Brain pericyte (primary cell): ENCODE results near the gene TMEM135.

ENCODE experiments used
- DNase-seq: peaks from one replicate; pipeline ENCODE4 v3.0.0-alpha.2; 2012; ENCODE audit warnings: low read depth, low spot score

The TMEM135 gene

DNA sequence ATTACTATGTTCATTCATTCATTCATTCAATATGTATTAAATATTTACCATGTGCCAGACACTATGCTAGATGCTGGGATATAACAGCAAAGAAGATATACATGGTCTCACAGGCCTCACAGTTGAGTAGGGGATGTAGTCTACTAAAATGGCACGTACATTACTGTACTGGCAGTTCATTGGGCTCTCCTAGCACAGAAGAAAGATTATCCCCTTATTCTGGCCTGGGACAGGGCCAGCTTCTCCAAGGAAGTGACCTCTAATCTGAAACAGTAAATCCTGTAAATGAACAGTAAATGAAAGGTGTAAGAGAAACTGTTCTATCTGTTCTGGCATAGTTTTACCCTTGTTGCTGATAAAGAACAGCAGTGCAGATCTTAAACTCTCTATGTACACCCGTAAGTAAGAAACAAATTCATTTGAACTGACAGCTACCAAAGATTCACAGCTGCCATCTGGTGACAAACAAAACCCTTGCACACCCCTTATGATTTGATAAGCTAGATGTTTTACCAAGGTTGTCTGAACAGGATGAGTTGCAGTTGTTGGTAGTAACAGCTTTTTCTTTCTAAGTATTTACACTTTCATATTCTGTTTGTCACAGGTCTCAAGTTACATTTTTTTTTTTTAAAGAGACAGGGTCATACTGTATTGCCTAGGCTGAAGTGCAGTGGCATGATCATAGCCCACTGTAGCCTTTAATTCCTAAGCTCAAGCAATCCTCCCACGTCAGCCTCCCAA is 263.1 kb downstream of the TMEM135 start:
- no peak for DNase-seq

DNA sequence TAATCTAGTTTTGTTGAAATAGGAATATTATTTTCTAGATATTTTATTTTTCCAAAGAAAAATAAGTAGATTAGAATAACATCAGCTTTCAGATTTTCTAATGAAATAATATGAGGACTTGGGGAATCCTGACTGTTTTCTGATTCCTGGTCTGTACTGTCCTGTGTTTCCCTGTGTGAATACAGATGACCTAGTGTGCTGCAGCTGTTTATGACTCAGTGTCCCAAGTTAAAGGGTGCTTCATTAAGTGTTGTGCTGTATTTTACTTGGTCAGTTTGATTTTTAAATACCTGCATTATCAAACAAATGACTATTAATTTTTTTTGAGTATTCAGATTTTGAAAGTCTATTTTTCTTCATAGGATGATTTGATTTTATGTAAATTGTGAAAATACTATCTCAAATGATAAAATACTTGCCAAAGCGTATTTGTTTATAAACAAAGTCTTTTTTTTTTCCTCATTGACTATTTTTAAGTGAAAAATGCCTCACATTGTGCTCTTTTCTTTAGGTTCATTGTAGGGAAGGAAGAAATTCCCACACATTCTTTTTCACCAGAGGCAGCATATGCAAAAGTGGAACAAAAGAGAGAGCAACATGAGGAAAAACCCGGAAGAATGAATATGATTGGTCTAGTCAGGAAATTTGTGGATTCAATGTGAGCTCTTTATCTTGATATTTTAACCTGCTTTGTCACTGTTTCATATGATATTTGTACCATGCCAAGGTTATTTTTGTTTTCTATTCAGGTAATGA is 264.2 kb downstream of the TMEM135 start:
- DNase-seq, result no peak

DNA sequence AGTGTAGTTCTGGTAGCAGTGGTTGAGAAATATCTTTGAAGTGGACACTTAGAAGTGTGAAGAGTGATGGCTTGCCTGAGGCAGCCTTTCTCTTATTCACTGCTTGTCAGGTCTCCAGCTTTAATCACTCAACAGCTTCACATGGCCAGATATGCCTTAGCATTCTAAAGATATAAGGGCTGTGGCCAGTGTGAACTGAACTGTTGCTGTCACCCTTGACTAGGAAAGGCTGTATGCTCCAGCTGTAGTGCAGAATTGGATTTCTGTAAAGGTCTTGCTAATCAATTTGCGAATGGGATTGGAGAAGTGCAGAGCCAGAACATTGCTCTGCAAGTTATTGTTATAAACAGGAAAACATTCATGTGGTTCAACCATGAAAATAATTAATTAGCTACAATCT is 266.7 kb downstream of the TMEM135 start:
- DNase-seq, result no peak

DNA sequence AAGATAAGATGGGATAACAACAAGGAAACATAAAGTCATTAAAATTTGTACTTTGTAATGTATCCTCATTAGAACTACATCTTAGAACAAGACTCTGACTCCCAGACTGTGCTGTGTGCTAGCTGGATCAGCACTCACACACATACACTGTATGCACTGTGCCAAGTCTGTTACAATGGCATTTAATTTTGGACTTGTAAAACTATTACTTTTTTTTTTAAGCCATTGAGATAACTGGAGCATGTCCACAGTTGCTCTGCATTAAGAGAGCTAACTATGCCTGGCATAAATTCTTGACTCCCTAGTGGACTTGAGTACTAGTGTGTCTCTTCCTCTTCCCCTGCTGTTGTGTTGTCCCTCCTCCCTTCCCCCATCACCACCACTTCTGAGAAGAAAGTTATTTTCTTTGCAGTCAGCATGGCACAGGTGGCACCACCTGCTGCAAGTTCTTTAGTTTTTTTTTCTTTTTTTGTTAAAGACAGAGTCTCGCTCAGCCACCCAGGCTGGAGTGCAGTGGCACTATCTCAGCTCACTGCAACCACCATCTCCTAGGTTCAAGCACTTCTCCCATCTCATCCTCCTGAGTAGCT is 268.6 kb downstream of the TMEM135 start:
- no peak for DNase-seq

DNA sequence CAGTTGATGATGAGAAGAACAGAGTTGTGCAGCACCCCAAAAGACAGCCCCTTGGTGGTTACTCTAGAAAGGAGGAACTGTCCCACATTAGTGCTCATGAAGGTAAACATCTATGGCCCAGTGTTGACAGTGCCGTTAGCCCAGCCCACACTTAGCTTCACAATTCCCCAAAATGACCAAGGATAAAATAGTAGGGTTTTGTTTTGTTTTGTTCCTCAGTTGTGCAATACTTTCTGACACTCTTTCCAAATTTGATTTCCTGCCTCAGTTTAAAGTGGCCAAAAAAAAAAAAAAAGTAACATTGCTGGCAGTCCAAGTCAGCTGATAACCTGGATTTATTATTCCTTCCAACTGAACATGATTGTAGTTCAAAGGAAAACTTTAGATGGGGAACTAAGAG is 269.4 kb downstream of the TMEM135 start:
- no peak for DNase-seq

DNA sequence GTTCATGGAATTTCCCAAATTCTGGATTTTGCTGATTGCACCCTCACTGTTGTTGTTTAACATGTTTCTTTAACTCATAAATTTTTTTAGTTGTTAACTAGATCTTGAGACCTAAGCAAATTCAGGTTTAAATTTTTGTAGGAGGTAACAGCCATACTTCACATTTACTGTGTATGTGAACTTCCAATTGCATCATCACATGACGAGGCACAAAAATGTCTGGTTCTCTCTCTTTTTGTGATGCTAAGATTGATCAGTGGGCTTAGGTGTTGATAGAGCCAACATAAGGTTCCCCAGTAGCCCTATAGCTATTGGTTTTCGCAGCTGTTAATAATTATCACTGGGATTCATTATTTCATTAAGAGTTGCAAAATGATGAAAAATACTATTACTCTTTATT is 277.5 kb downstream of the TMEM135 start:
- no peak for DNase-seq

DNA sequence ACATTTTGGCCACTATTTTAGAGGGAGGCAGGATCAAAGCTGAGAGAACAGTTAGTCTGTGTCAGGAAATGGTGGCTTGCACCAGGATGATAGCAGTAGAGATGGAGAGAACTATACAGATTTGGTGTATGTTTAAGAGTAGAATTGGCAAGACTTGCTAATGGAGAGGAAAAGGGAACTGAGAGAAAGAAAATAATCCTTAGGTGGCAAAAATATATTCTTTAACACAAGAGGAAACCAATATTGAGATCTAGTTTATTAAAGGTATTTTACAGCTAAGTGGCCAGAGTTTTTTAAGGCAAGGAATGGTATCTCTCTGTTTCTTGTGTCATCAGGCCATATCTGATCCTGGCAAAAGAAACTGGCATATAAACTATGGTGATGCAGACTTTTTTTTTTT is 278.8 kb downstream of the TMEM135 start:
- no peak for DNase-seq

DNA sequence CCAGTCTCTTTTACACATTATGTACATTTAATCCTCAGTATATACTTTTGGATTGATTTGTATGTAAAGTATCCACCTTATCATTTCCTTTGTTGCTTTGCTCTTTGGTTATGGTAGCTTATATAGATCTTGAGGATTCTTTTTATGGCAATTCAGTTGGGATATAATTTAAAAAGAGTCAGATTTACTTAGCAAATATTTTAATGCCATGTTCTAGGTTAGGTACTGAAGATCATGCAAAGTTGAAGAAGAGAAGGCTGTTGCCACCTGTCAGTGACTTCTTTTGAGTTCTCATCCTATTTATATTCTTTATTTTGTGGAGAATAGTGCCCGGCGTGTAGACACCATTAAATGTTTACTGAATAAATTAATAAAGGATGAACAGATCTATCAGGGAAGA is 279.7 kb downstream of the TMEM135 start:
- no peak for DNase-seq

DNA sequence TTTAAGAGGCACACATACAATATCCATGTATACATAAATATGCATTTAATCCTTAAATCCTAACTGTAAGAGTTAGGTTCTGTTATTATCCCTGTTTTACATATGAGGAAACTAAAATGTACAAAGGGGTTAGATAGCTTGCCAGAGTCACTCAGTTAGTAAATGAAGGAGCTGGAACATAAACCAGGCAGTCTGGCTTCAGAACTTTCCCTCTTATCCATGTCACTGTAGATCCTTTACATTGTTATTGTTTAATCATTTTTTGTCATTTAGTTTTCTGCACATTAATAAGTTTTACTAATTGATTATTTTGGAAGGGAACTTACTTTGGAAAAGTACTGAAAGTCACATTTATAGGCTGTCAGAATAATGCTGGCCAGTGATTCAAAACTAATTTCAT is 282.4 kb downstream of the TMEM135 start:
- DNase-seq, result no peak

DNA sequence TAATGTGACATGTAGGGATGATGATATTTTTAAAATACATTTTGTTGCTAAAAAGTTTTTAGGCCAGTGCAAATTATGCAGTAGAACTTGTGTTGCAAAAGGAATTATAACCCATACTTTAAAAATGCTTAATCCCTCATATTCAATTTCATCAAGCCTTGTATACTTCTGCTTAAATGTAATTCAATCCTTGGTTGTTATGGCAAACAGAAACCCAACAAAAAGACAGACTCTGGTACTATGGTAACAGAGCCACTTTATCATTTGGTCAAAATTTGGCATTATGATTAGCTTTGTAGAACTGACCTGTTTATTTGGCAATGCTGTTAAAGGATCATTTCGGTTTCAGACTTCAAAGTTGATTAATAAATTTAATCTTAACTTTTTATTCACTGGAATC is 284.8 kb downstream of the TMEM135 start:
- DNase-seq, result no peak

DNA sequence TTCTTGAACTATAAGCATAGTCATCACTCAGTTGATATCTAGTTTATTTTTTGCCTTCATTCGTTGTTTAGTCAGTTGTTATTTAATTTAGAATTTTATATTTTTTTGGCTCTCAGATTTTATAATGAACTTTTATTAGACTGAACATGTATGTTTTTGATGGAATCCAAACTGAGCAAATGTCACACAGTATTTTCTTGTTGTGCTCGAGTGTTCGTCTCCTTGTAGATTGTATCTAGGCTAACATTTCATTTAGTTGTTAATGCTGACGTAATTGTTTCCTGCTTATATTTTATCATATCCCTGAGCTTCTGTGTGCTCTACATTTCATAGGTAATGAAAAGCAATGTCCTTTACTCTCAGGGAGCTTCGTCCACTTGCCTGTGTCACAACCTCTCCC is 286.2 kb downstream of the TMEM135 start:
- DNase-seq, result no peak

DNA sequence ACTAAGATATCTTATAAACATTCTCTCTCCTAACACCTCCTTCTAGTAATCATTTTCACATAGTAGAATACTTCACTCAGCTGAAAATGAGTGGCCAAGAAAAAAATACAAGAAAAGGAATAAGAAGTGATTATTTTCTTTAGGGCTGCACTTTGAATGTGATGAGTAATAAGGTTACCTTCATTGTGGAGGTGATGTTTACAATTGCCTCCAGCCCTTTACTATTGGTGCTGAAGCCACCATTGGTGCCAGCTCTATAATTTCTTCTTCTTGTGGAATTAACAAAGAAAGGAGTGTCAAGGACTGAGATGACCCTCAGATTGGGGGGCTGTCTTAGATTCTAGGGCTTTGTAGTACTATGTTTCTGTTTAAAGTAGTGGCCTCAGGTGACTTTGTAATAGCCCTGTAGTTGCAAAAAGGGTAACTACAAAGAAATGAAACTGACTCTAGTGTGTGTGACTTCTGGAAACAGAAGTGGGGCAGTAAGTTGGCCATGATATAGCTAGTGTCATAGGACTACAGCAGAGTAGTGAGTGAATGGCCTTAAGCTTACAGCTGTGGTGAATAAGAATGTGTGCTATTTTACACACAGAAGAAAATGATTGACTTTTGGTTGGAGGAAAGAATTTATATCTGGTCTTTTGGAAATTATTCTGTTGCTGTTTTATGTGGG is 287.2 kb downstream of the TMEM135 start:
- no peak for DNase-seq

DNA sequence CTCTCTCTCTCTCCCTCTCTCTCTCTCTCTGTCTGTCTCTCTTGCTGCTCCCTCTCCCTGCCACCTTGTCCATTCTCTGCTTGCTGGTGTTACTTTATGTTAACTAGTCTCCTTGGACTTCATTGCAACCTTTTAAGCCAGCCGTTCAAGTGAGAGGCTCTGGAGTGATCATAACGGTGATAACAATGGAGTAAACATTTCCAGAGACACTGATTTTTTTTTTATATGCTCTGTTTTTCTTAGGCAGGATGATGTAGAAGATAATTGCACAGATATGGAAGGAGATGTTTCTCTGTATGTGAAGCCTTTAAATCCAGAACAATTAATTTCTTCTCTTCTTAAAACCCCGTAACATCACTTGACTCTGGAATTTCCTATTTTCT is 287.7 kb downstream of the TMEM135 start:
- no peak for DNase-seq

DNA sequence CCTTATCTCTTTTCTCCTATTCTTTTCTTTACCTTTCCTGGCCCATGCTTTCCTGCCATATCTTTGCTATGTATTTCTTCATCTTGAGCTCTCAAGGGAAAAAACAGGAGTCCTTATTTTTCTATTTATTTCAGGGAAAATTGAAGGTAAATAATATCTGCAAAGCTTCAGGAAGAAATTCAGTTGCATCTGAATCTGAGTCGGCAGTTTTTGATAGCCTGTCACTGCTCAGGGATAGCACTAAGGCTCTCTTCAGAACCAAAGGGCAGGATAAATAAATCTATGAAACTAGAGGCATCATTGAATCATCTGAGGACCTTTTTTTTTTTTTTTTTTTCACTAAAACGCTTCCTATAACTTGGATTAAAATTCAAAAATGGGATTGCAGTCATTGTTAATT is 288.9 kb downstream of the TMEM135 start:
- DNase-seq, result no peak

DNA sequence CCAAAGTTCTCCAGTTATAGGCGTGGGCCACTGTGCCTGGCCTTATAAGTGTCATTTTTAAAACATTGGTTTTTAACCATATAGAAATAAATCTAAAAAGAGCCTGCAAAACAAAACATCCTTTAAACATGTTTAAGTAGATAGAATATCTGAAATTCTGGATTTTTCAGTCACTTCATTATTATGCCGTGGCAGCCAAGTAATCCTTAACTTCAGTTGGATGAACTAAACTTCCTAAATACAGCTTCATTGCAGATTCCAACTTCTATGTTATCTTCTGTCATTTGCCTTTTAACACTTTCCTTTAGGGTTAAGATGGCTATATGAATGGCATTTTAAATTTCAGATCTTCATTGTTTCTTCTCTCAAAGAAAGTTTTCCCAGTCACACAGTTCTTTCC is 291.4 kb downstream of the TMEM135 start:
- no peak for DNase-seq

DNA sequence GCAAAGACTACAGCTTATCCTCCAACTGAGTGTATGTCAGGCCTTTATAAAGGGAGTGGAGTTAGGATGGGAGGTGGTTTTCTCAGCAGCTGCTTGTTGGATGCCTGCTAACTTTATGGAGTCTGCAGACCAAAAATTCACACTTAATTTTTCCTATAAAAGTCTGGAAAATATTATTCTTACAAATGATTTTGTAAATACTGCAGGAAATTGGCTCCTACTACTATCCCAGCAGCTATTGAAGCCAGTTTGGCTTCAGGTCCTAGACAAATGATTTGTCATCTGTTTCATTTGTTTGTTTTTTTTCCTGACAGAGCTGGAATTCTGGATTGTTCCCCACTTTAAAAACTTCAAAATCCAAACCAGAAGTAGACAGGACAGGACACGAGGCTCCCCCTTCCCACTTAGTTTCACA is 292.5 kb downstream of the TMEM135 start:
- DNase-seq, result no peak

DNA sequence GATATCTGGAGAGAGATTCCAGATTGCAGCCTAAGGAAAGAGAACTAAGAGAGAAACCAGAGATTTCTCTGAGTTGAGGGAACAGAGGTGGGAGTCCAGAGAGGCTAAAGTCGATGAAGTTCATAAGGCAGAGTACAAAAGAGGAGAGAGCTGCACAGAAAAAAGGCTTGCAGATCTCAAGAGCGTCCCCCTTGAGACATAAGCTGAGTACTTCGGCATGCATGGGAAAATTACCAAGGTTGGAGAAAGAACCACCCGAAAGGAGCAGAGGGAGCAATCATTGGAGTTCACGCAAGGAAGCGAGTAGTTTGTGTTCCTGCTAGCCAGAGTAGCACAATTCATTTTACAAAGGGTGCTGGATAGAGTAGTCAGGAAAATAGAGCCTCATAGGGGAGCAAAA is 293.5 kb downstream of the TMEM135 start:
- no peak for DNase-seq

DNA sequence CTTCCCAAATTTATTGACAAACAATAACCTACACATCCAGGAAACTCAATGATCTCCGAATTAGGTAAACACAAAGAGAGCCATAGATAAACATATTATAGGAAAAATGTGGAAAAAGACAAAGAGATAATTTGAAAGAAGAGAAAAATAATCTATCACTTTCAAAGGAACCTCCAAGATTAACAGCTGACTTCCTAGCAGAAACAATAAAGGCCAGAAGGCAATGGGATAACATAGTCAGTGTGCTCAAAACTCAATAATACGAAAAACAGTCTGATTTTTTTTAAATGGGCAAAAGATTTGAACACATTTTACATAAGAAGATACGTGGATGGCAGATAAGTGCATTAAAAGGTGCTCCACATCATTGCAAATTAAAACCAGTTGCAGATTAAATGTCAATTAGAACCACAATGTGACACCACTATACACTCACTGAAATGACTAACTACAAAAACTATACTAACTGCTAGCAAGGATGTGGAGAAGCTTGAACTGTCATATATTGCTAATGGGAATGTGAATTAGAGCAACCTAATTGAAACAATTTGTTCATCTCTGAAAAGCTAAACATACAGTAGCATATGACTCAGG is 300.4 kb downstream of the TMEM135 start:
- no peak for DNase-seq

DNA sequence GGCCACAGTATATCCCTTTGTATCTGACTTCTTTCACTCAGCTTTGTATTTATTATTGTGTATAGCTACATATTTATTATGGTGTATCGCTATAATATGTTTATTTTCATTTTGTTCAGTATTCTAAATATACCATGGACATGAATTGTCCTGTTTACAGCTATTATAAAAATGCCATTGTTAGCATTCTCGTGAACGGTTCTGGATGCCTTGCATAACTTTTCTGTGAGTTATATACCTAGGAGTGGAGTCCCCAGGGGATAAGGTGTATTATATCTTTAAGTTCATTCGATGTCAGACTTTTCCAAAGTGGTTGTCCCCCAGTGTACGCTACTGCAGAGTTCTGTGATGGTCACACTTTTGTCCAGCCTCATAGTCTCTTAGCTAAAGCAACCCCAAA is 301.7 kb downstream of the TMEM135 start:
- DNase-seq, result no peak

DNA sequence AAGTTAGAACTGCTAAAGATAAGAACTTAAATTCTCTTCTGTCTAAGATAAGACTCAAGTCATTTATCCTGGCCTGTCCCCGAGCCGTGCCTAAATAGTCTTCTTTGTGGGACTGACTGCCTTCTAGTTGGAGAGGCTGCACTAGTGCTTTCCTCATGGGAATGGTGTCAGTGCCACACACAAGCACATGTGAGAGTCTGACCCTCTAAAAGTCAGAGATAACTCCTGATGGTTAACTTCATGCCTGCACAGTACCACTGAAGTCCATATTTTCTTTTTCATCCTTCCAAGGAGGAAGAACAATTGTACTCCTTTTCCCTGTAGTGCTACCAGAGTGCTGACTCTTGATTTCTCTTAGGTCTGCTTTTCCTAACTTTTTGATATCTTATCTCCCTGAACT is 309.7 kb downstream of the TMEM135 start:
- DNase-seq, result no peak

DNA sequence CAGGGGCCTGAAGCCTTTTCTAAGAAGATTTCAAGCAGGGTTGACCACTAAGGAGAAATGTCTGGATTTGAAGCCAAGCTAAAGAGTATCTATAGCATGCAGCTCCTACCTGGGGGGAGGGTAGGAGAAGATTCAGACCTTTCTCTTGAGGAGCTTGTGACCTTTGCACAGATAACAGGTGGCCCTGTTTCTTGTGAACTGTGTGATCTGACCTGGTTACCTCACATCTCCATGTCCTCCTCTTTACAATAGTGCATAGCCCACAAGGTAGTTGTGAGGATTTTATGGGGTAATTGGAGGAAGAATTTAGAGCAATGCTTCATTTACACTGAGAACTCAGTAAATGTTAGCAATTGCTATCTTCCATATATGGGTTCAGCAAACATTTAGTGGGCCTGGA is 310.1 kb downstream of the TMEM135 start:
- DNase-seq, result no peak

DNA sequence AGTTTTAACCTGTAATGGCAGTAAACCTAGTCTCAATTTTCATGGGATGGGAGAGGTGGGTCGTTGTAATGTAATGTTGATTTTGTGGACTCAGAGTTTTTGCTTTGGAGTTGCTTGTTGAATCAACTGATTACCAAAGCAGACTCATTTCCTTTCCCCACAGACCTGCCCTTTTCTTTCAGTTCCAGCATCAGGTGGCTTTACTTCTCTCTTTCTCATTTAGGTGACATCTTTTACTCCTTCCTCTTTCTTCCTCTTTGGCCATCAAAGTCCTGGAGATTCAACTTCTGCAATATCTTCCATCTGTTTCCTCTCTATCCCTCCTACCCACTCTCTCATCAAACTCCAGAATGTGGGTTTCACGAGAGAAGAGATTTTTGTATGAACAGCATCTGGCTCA is 313.9 kb downstream of the TMEM135 start:
- DNase-seq, result no peak
